H1 (cell line): ENCODE results near the gene DPH6. TPM values are rescaled to one million over a fixed set of nuclear protein-coding genes. Genes with fewer than 3 reads are reported as not detected.

Experiments
- CTCF ChIA-PET: fragments of 300-600 bp; sonication (Branson Sonifier 250); formaldehyde crosslinking; loops from one replicate; lab custom pipeline; 2021; ENCODE audit not compliant: partially characterized antibody; lab: Charles Lee
- POLR2A ChIA-PET: fragments of 300-600 bp; sonication (Branson Sonifier 250); formaldehyde crosslinking; loops from one replicate; lab custom pipeline; 2021; ENCODE audit warnings: inconsistent platforms; ENCODE audit not compliant: partially characterized antibody; lab: Charles Lee
- DNase-seq, 2 experiments: peaks; one replicate each; pipeline versions ENCODE4 v3.0.0 to v3.0.0-alpha.2; 2010 to 2022; ENCODE audit warnings: low spot score in 2 of 2, low read depth in 1 of 2, mixed read lengths in 1 of 2
- FAIRE-seq: peaks from 2 replicates; lab custom pipeline; 2011; peaks lifted over from hg19 to GRCh38; lab: Jason Lieb, UNC
- H2AFZ ChIP-seq: 2 replicates; pipeline ENCODE4 v1.8.1; 2012; ENCODE audit warnings: low read length, inconsistent platforms
- H2AK5ac ChIP-seq: 2 replicates; pipeline ENCODE4 v1.6.1; 2013; ENCODE audit warnings: low read depth, low read length
- H2BK120ac ChIP-seq: replicated peaks from 2 replicates; pipeline ENCODE3; 2013; ENCODE audit warnings: low read depth, low read length, inconsistent platforms
- H2BK12ac ChIP-seq: 2 replicates; pipeline ENCODE4 v1.6.1; 2013; ENCODE audit warnings: low read depth, low read length
- H2BK15ac ChIP-seq: 2 replicates; pipeline ENCODE4 v1.6.1; 2013; ENCODE audit warnings: low read length
- H2BK20ac ChIP-seq: 2 replicates; pipeline ENCODE4 v1.6.1; 2013; ENCODE audit warnings: low read length
- H2BK5ac ChIP-seq: 2 replicates; pipeline ENCODE4 v1.6.1; 2013; ENCODE audit warnings: low read depth, low read length
- H3K14ac ChIP-seq: 2 replicates; pipeline ENCODE4 v1.6.1; 2013; ENCODE audit warnings: inconsistent platforms; ENCODE audit not compliant: insufficient read length
- H3K18ac ChIP-seq: 2 replicates; pipeline ENCODE4 v1.6.1; 2013; ENCODE audit warnings: low read length; ENCODE audit errors: extremely low read depth
- H3K23ac ChIP-seq: 2 replicates; pipeline ENCODE4 v1.6.1; 2013; ENCODE audit warnings: inconsistent platforms; ENCODE audit not compliant: insufficient read length
- H3K23me2 ChIP-seq: 2 replicates; pipeline ENCODE4 v1.6.1; 2013; ENCODE audit warnings: low read depth, low read length
- H3K27ac ChIP-seq: 2 replicates; pipeline ENCODE4 v1.6.1; 2011; ENCODE audit warnings: low read depth, low read length, inconsistent platforms
- H3K27me3 ChIP-seq, 4 experiments: replicated peaks in 1 of 4; 1 replicate in 1 of 4; 2 replicates in 3 of 4; pipeline versions ENCODE4 v1.6.1 to v1.8.1; 2011 to 2013; ENCODE audit warnings: low read length in 3 of 4, mild to moderate bottlenecking in 3 of 4, inconsistent platforms in 2 of 4, mixed read lengths in 2 of 4, moderate library complexity in 1 of 4; ENCODE audit not compliant: control insufficient read depth in 3 of 4, insufficient read depth in 3 of 4; ENCODE audit errors: extremely low read depth in 1 of 4
- H3K36me3 ChIP-seq, 4 experiments: 2 replicates each; pipeline versions ENCODE4 v1.6.1 to v1.8.1; 2011 to 2013; ENCODE audit warnings: mild to moderate bottlenecking in 4 of 4, low read length in 3 of 4, moderate library complexity in 2 of 4, control low read depth in 1 of 4, inconsistent platforms in 1 of 4; ENCODE audit not compliant: insufficient read depth in 4 of 4, control insufficient read depth in 2 of 4
- H3K4ac ChIP-seq: replicated peaks from 2 replicates; pipeline ENCODE3; 2013; ENCODE audit warnings: low read length, low read depth, mixed read lengths, inconsistent platforms; ENCODE audit not compliant: insufficient read length
- H3K4me1 ChIP-seq, 4 experiments: replicated peaks in 1 of 4; 1 replicate in 1 of 4; 2 replicates in 3 of 4; pipeline versions ENCODE4 v1.6.1 to v1.8.1; 2011 to 2013; ENCODE audit warnings: low read length in 3 of 4, inconsistent platforms in 2 of 4, mixed read lengths in 1 of 4; ENCODE audit not compliant: insufficient read depth in 4 of 4, control insufficient read depth in 3 of 4
- H3K4me2 ChIP-seq, 2 experiments: 2 replicates each; pipeline versions ENCODE4 v1.6.1 to v1.8.1; 2011 to 2013; ENCODE audit warnings: low read depth in 2 of 2, low read length in 2 of 2, control low read depth in 1 of 2, inconsistent platforms in 1 of 2, mild to moderate bottlenecking in 1 of 2; ENCODE audit not compliant: insufficient read depth in 1 of 2
- H3K4me3 ChIP-seq, 4 experiments: fragments of 200-600, 300-600 bp in 1 of 4; sonication (generic), shearing (Covaris generic), sonication (Bioruptor Twin) in 1 of 4; 2 replicates each; pipeline versions ENCODE4 v1.5.1 to v1.8.1; 2011 to 2016; ENCODE audit warnings: low read length in 4 of 4, low read depth in 3 of 4, control low read depth in 2 of 4, inconsistent platforms in 2 of 4, mild to moderate bottlenecking in 2 of 4, mixed read lengths in 1 of 4, moderate library complexity in 1 of 4; ENCODE audit not compliant: insufficient read depth in 2 of 4; ENCODE audit errors: extremely low read depth in 1 of 4
- H3K56ac ChIP-seq: replicated peaks from 2 replicates; pipeline ENCODE3; 2013; ENCODE audit warnings: low read depth, mild to moderate bottlenecking, mixed read lengths, low read length, inconsistent platforms; ENCODE audit not compliant: insufficient read length
- H3K79me1 ChIP-seq: 2 replicates; pipeline ENCODE4 v1.6.1; 2013; ENCODE audit warnings: low read depth, low read length, control low read depth
- H3K79me2 ChIP-seq, 2 experiments: 2 replicates each; pipeline versions ENCODE4 v1.6.1 to v1.8.1; 2012 to 2013; ENCODE audit warnings: low read length in 2 of 2, mild to moderate bottlenecking in 2 of 2, inconsistent platforms in 1 of 2; ENCODE audit not compliant: insufficient read depth in 2 of 2, control insufficient read depth in 1 of 2
- H3K9ac ChIP-seq, 4 experiments: replicated peaks in 1 of 4; 1 replicate in 1 of 4; 2 replicates in 3 of 4; pipeline versions ENCODE4 v1.6.1 to v1.8.1; 2011 to 2013; ENCODE audit warnings: low read depth in 3 of 4, low read length in 3 of 4, control low read depth in 2 of 4, mild to moderate bottlenecking in 2 of 4, moderate library complexity in 2 of 4, inconsistent platforms in 1 of 4; ENCODE audit errors: extremely low read depth in 1 of 4
- H3K9me3 ChIP-seq, 2 experiments: 2 replicates each; pipeline versions ENCODE4 v1.6.1 to v1.8.1; 2012 to 2013; ENCODE audit warnings: mild to moderate bottlenecking in 2 of 2, moderate library complexity in 2 of 2, control low read depth in 1 of 2, inconsistent platforms in 1 of 2, low read depth in 1 of 2, low read length in 1 of 2, mixed read lengths in 1 of 2; ENCODE audit not compliant: insufficient read depth in 2 of 2
- H4K20me1 ChIP-seq, 2 experiments: replicated peaks in 1 of 2; 2 replicates each; pipeline versions ENCODE3 to v1.8.1; 2011 to 2013; ENCODE audit warnings: inconsistent platforms in 2 of 2, low read length in 2 of 2, mild to moderate bottlenecking in 1 of 2; ENCODE audit not compliant: insufficient read depth in 2 of 2, control insufficient read depth in 1 of 2
- H4K5ac ChIP-seq: 2 replicates; pipeline ENCODE4 v1.6.1; 2013; ENCODE audit warnings: low read length, low read depth, mixed read lengths, inconsistent platforms; ENCODE audit not compliant: insufficient read length
- H4K8ac ChIP-seq: 2 replicates; pipeline ENCODE4 v1.8.0; 2013; ENCODE audit warnings: mild to moderate bottlenecking, moderate library complexity, low read length, inconsistent platforms; ENCODE audit not compliant: insufficient read depth; ENCODE audit errors: extremely low read depth
- H4K91ac ChIP-seq: replicated peaks from 2 replicates; pipeline ENCODE3; 2013; ENCODE audit warnings: low read length, mixed read lengths, inconsistent platforms; ENCODE audit not compliant: insufficient read length
- CREB1 ChIP-seq: IDR thresholded peaks from 2 replicates; pipeline ENCODE4 v1.6.1; 2012; ENCODE audit warnings: inconsistent platforms
- CTBP2 ChIP-seq: IDR thresholded peaks from 2 replicates; pipeline ENCODE4 v1.7.0; 2011; ENCODE audit warnings: borderline replicate concordance, mild to moderate bottlenecking, moderate library complexity, mixed read lengths, low read length; ENCODE audit not compliant: insufficient read depth, insufficient read length
- CTCF ChIP-seq, 3 experiments: IDR thresholded peaks; 1 replicate in 2 of 3; 2 replicates in 1 of 3; pipeline versions ENCODE4 v1.5.1 to v1.6.1; 2011; ENCODE audit warnings: low read length in 3 of 3, mild to moderate bottlenecking in 3 of 3, inconsistent platforms in 2 of 3, low read depth in 1 of 3, moderate library complexity in 1 of 3; ENCODE audit not compliant: insufficient read depth in 1 of 3; ENCODE audit errors: control extremely low read depth in 1 of 3
- KDM5A ChIP-seq: fragments of 200-600 bp; IDR thresholded peaks from 2 replicates; pipeline ENCODE4 v1.7.1; 2012; ENCODE audit warnings: mild to moderate bottlenecking, low read length, inconsistent platforms, mixed read lengths
- RAD21 ChIP-seq, 2 experiments: IDR thresholded peaks in 1 of 2; conservative IDR thresholded peaks in 1 of 2; 2 replicates each; pipeline ENCODE4 v1.6.1; 2011; ENCODE audit warnings: low read depth in 2 of 2, low read length in 2 of 2, improper control_type of control experiment in 1 of 2, inconsistent platforms in 1 of 2, mild to moderate bottlenecking in 1 of 2, moderate library complexity in 1 of 2
- SP1 ChIP-seq: IDR thresholded peaks from 2 replicates; pipeline ENCODE4 v1.6.1; 2011; ENCODE audit warnings: low read depth, low read length
- SP2 ChIP-seq: IDR thresholded peaks from 2 replicates; pipeline ENCODE4 v1.6.1; 2012; ENCODE audit warnings: mild to moderate bottlenecking, low read length, inconsistent platforms
- SRF ChIP-seq: IDR thresholded peaks from 2 replicates; pipeline ENCODE4 v1.6.1; 2011; ENCODE audit warnings: mild to moderate bottlenecking, low read depth, low read length, moderate library complexity
- polyA plus RNA-seq, 7 experiments: library from polyadenylated mRNA; depleted of rRNA in 3 of 7; stranded (reverse) in 5 of 7; unstranded in 2 of 7; fragments of >200 nt in 5 of 7; fragments of 200-250 nt in 2 of 7; gene quantifications; 1 replicate in 5 of 7; 2 replicates in 1 of 7; 4 replicates in 1 of 7; pipeline versions ENCODE4 v1.2.1 to v1.2.3, GENCODE V29; 2011 to 2013; ENCODE audit warnings: missing spikeins in 2 of 7, mixed read lengths in 2 of 7
- total RNA-seq: library from RNA; stranded (reverse); fragmentation: NEBNext Ultra II Directional; extraction: Animal tissue kit (Norgen Biotek cat#: 25700); gene quantifications from 2 replicates; pipeline ENCODE4 v1.2.1, GENCODE V29; 2021

Gene DPH6
- total and polyA plus RNA-seq, 2 of the 8 experiments (the other 6 are each of a cell fraction or from before 2014, with no cell fraction given), result 21.6 to 30.5 TPM

GRCh38 chr15:35519541-35520149 is 26.3 kb downstream of the DPH6 start:
- Histone ChIP-seq H4K20me1 (no peaks in the 10 kb centered on the region), H3K36me3 (no peaks in the 10 kb centered on the region; a peak in 1 of 8 replicates), H4K8ac (no peak overlapping the region), H4K91ac (no peak overlapping the region), H3K9me3 (no peaks in the 10 kb centered on the region), H3K23ac (no peak overlapping the region), H4K5ac (no peak overlapping the region), H2BK15ac (no peak overlapping the region), H3K4ac (no peak overlapping the region), H2AK5ac (no peak overlapping the region), H3K56ac (no peak overlapping the region), H3K4me2 (no peak overlapping the region), H2BK5ac (no peak overlapping the region), H3K27me3 (no peaks in the 10 kb centered on the region), H3K79me1 (no peaks in the 10 kb centered on the region), H3K9ac (peak overlapping the region in 1 of 4 experiments; percentile 49; a peak in 1 of 7 replicates), H2AFZ (no peak overlapping the region), H3K14ac (no peak overlapping the region), H2BK120ac (no peak overlapping the region), H3K27ac (no peak overlapping the region), H3K18ac (no peak overlapping the region), H3K4me1 (peaks cover 0 to 11% (median 3%) of the 10 kb centered on the region in 4 experiments; a peak in 3 of 7 replicates), H3K4me3 (no peak overlapping the region; a peak in 1 of 8 replicates), H3K79me2 (no peaks in the 10 kb centered on the region), H2BK20ac (no peak overlapping the region), H3K23me2 (no peaks in the 10 kb centered on the region), H2BK12ac (no peak overlapping the region)
- peak; percentile 7 for FAIRE-seq
- TF ChIP-seq CREB1 (no peak), SP1 (no peak), RAD21 (IDR thresholded peaks at IDR 0.05 in 1 of 2, conservative IDR thresholded peaks at IDR 0.05 in 1 of 2; ENCODE audit: low read depth in 2 of 2, low read length in 2 of 2) (peak; percentile 70 to 79), SP2 (no peak), KDM5A (no peak), SRF (no peak), CTBP2 (no peak), CTCF (IDR thresholded peaks at IDR 0.05; ENCODE audit: control extremely low read depth in 1 of 3, insufficient read depth in 1 of 3, low read depth in 1 of 3, low read length in 3 of 3) (peak in 2 of 3 experiments; percentile 26 to 47; a peak in 2 of 4 replicates)
- CTCF ChIA-PET, result interaction anchor here (0.7 to 1.0 kb wide), 4 partner anchors 36 to 1508 kb away, joined by 3 read pairs; no protein-coding TSS in a partner anchor
- POLR2A ChIA-PET, result no interaction called here
- DNase-seq, result no peak
